HG03095 (cell line): ENCODE measurements around the gene TNRC6C.

Source experiments
- ATAC-seq: cut with Tn5 transposase; IDR thresholded peaks from one replicate; pipeline ENCODE4 v1.9.1; 2021; ENCODE audit warnings: moderate library complexity; ENCODE audit not compliant: unreplicated experiment

The TNRC6C gene

GRCh38 chr17:77957857-77958715, at the start of gene TNRC6C:
Gene TNRC6C, plus strand, starts transcription at chr17:77958703. Its CDS starts 45,504 bp downstream, at chr17:78004207.
- peak; percentile 76 for ATAC-seq

GRCh38 chr17:77909236-77909635, 49.3 kb upstream of the TNRC6C start:
- no peak for ATAC-seq

- no peak for ATAC-seq
Observed at GRCh38 chr17:77909816-77910215, 48.7 kb upstream of the TNRC6C start.

- ATAC-seq: no peak
Observed at GRCh38 chr17:77914385-77915254, 43.9 kb upstream of the TNRC6C start.

- ATAC-seq: no peak
Observed at GRCh38 chr17:77915594-77916021, 42.9 kb upstream of the TNRC6C start.

GRCh38 chr17:77916264-77916663, 42.2 kb upstream of the TNRC6C start:
- ATAC-seq: no peak

- no peak for ATAC-seq
Observed at GRCh38 chr17:77916703-77917481, 41.6 kb upstream of the TNRC6C start.

- no peak for ATAC-seq
Observed at GRCh38 chr17:77919276-77919675, 39.2 kb upstream of the TNRC6C start.

GRCh38 chr17:77923135-77923534, 35.4 kb upstream of the TNRC6C start:
- ATAC-seq: no peak

- no peak for ATAC-seq
Observed at GRCh38 chr17:77923776-77924513, 34.6 kb upstream of the TNRC6C start.

- ATAC-seq: no peak
Observed at GRCh38 chr17:77924757-77925336, 33.7 kb upstream of the TNRC6C start.

- no peak for ATAC-seq
Observed at GRCh38 chr17:77925831-77926543, 32.5 kb upstream of the TNRC6C start.

GRCh38 chr17:77926981-77927380, 31.5 kb upstream of the TNRC6C start:
- no peak for ATAC-seq

- ATAC-seq: no peak
Observed at GRCh38 chr17:77927777-77928518, 30.6 kb upstream of the TNRC6C start.

GRCh38 chr17:77928519-77929179, 29.9 kb upstream of the TNRC6C start:
- ATAC-seq: no peak

- no peak for ATAC-seq
Observed at GRCh38 chr17:77929180-77929564, 29.3 kb upstream of the TNRC6C start.

- ATAC-seq: no peak
Observed at GRCh38 chr17:77929871-77930436, 28.5 kb upstream of the TNRC6C start.
